ENCODE measurements around the gene TIMP4. TPM values are rescaled to one million over a fixed set of nuclear protein-coding genes. Genes with fewer than 3 reads are reported as not detected.
A peak's percentile ranks its signal among the peaks of the same experiment; 100 is the strongest.

The TIMP4 gene
- total and polyA plus RNA-seq, 3 experiments from 2014 or later: not detected

- DNase-seq: no peak
- POLR2A ChIA-PET: no interaction called here
- no peaks in the 10 kb centered on the region for H3K9me3 Mint-ChIP-seq
- H3K4me3 ChIP-seq (ENCODE audit: low read length): no peak overlapping the region
- H3K4me1 Mint-ChIP-seq: no peaks in the 10 kb centered on the region
- peaks cover 2 to 4% of the 10 kb centered on the region in 2 donors for H3K27me3 Mint-ChIP-seq
- H3K27ac ChIP-seq (ENCODE audit: low read depth, low read length): no peak overlapping the region
- H3K4me3 Mint-ChIP-seq: no peak overlapping the region
- no peaks in the 10 kb centered on the region for H3K9me3 ChIP-seq (ENCODE audit: low read length)
- peak overlapping the region in 1 of 8 donors; percentile 7 for H3K27ac Mint-ChIP-seq
- CTCF ChIA-PET: no interaction called here
- no peaks in the 10 kb centered on the region for H3K4me1 ChIP-seq (ENCODE audit: insufficient read depth, low read length)
- no peaks in the 10 kb centered on the region for H3K36me3 ChIP-seq (ENCODE audit: insufficient read depth, low read length)
- H3K36me3 Mint-ChIP-seq: no peaks in the 10 kb centered on the region
- no peaks in the 10 kb centered on the region for H3K27me3 ChIP-seq (ENCODE audit: insufficient read depth, low read length, poor library complexity, severe bottlenecking)
Measured at GRCh38 chr3:12194209-12194608, 35.5 kb upstream of the TIMP4 start.

GRCh38 chr3:12193485-12194165, 34.9 kb upstream of the TIMP4 start:
- DNase-seq: no peak
- Histone ChIP-seq H3K36me3 (ENCODE audit: insufficient read depth, low read length) (no peaks in the 10 kb centered on the region), H3K4me3 (ENCODE audit: low read length) (no peak overlapping the region), H3K27me3 (ENCODE audit: insufficient read depth, low read length, poor library complexity, severe bottlenecking) (no peaks in the 10 kb centered on the region), H3K4me1 (ENCODE audit: insufficient read depth, low read length) (no peaks in the 10 kb centered on the region), H3K9me3 (ENCODE audit: low read length) (no peaks in the 10 kb centered on the region), H3K27ac (ENCODE audit: low read depth, low read length) (no peak overlapping the region)
- Mint-ChIP-seq H3K9me3 (no peaks in the 10 kb centered on the region), H3K4me1 (no peaks in the 10 kb centered on the region), H3K27ac (no peak overlapping the region), H3K27me3 (peaks cover 2 to 4% of the 10 kb centered on the region in 2 donors), H3K4me3 (no peak overlapping the region), H3K36me3 (no peaks in the 10 kb centered on the region)
- CTCF ChIA-PET: interaction anchor here (0.6 kb wide), 1 partner anchor 564 kb away, joined by 3 read pairs; no protein-coding TSS in a partner anchor
- POLR2A ChIA-PET: no interaction called here

GRCh38 chr3:12192655-12193484, 34.2 kb upstream of the TIMP4 start:
- H3K4me3 Mint-ChIP-seq: no peak overlapping the region
- H3K4me3 ChIP-seq (ENCODE audit: low read length): no peak overlapping the region
- H3K27me3 ChIP-seq (ENCODE audit: insufficient read depth, low read length, poor library complexity, severe bottlenecking): no peaks in the 10 kb centered on the region
- DNase-seq: no peak
- no peaks in the 10 kb centered on the region for H3K9me3 ChIP-seq (ENCODE audit: low read length)
- no peaks in the 10 kb centered on the region for H3K36me3 Mint-ChIP-seq
- peaks cover 2 to 4% of the 10 kb centered on the region in 2 donors for H3K27me3 Mint-ChIP-seq
- no peaks in the 10 kb centered on the region for H3K9me3 Mint-ChIP-seq
- peaks cover 0 to 4% (median 1%) of the 10 kb centered on the region in 3 donors for H3K4me1 Mint-ChIP-seq
- no peaks in the 10 kb centered on the region for H3K4me1 ChIP-seq (ENCODE audit: insufficient read depth, low read length)
- no peak overlapping the region for H3K27ac Mint-ChIP-seq
- ChIA-PET CTCF (interaction anchor here (0.6 kb wide), 1 partner anchor 563 kb away, joined by 3 read pairs; no protein-coding TSS in a partner anchor), POLR2A (no interaction called here)
- no peaks in the 10 kb centered on the region for H3K36me3 ChIP-seq (ENCODE audit: insufficient read depth, low read length)
- H3K27ac ChIP-seq (ENCODE audit: low read depth, low read length): no peak overlapping the region

DNA sequence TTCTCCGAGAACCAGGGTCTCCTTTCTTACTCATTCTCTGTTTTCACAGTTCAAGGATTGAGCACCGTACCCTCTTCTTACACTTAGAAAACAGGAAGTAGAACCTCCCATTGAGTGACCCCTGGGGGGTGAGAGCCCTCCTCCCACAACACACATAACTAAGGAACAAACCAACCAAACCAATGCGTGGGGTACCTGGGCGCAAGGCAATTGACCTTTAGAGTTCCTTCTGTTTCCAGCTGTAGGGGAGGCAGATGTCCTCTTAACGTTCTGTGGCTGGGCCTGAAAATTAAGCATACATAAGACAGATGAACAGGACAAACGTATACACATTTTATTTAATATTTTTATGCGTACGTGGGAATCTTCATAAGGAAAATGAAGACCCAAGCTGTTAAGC, 33.5 kb upstream of the TIMP4 start:
- H3K4me1 ChIP-seq (ENCODE audit: insufficient read depth, low read length): no peaks in the 10 kb centered on the region
- Mint-ChIP-seq H3K9me3 (no peaks in the 10 kb centered on the region), H3K27me3 (peaks cover 2 to 4% of the 10 kb centered on the region in 2 donors), H3K4me1 (peaks cover 3 to 9% (median 4%) of the 10 kb centered on the region in 3 donors), H3K4me3 (no peak overlapping the region), H3K36me3 (no peaks in the 10 kb centered on the region), H3K27ac (no peak overlapping the region)
- no peak overlapping the region for H3K4me3 ChIP-seq (ENCODE audit: low read length)
- H3K27me3 ChIP-seq (ENCODE audit: insufficient read depth, low read length, poor library complexity, severe bottlenecking): no peaks in the 10 kb centered on the region
- no peak for DNase-seq
- no peak overlapping the region for H3K27ac ChIP-seq (ENCODE audit: low read depth, low read length)
- ChIA-PET POLR2A (no interaction called here), CTCF (no interaction called here)
- H3K36me3 ChIP-seq (ENCODE audit: insufficient read depth, low read length): no peaks in the 10 kb centered on the region
- no peaks in the 10 kb centered on the region for H3K9me3 ChIP-seq (ENCODE audit: low read length)

DNA sequence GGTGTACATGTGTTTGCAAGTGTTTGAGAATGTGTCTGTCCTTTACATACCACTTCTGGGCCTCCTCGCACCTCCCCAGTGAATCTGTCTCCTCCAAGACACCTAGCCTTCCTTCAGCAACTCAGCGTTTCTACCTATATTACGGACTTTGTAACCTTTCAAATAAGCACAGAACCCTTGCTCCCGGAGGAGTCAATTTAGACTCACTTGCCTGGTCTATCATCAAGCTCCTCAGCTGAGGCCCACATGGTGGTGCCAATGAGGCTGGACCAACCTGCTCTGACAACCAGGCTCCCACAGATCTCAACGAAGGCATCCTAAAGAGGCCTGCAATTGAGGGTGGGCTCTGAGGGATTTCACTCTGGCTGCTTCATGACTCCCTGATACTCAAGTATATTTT, 32.8 kb upstream of the TIMP4 start:
- DNase-seq: no peak
- Histone ChIP-seq H3K4me3 (ENCODE audit: low read length) (no peak overlapping the region), H3K27me3 (ENCODE audit: insufficient read depth, low read length, poor library complexity, severe bottlenecking) (peaks cover under 1% of the 10 kb centered on the region), H3K4me1 (ENCODE audit: insufficient read depth, low read length) (no peaks in the 10 kb centered on the region), H3K9me3 (ENCODE audit: low read length) (no peaks in the 10 kb centered on the region), H3K27ac (ENCODE audit: low read depth, low read length) (no peak overlapping the region), H3K36me3 (ENCODE audit: insufficient read depth, low read length) (no peaks in the 10 kb centered on the region)
- Mint-ChIP-seq H3K4me3 (no peak overlapping the region), H3K4me1 (peaks cover 3 to 9% (median 4%) of the 10 kb centered on the region in 3 donors), H3K9me3 (no peaks in the 10 kb centered on the region), H3K27me3 (peaks cover 2 to 4% of the 10 kb centered on the region in 2 donors), H3K36me3 (no peaks in the 10 kb centered on the region), H3K27ac (no peak overlapping the region)
- ChIA-PET POLR2A (no interaction called here), CTCF (no interaction called here)

- Mint-ChIP-seq H3K27ac (no peak overlapping the region), H3K4me1 (peaks cover 3 to 9% (median 4%) of the 10 kb centered on the region in 3 donors)
- CTCF ChIA-PET: no interaction called here
Measured at GRCh38 chr3:12190832-12191231, 32.1 kb upstream of the TIMP4 start.

DNA sequence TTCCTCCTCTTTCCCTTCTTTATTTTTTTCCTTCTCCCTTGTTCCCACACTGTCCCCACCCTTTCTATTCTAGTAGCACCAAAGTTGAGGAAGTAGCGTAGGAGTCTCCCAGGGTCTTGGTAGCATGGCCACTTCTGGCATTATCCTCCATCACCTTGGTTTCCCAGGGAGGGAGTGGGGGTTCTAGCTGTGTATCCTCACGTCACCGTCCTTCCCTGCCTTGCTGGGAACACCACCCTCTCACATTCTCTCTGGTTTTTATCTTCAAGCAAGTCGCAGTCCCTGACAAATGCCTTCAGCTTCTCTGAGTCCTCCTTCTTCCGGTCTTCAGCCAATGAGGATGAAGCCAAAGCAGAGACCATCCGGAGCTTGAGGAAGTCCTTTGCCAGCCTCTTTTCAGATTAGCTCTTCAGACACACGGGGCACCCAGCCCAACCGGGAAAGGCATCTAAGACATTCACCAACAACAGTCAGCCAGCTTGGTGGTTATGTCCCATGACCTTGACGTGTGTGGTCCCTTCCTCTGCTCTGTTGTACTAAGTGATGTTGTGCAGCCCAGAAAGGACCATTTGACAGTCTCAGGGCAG, 31.6 kb upstream of the TIMP4 start:
- CTCF ChIA-PET: no interaction called here
- no peak overlapping the region for H3K4me3 ChIP-seq (ENCODE audit: low read length)
- H3K27ac ChIP-seq (ENCODE audit: low read depth, low read length): no peak overlapping the region
- H3K27ac Mint-ChIP-seq: no peak overlapping the region
- peaks cover 3% of the 10 kb centered on the region for H3K27me3 ChIP-seq (ENCODE audit: insufficient read depth, low read length, poor library complexity, severe bottlenecking)
- H3K4me3 Mint-ChIP-seq: peak overlapping the region in 1 of 7 donors; percentile 62
- peaks cover 2 to 4% of the 10 kb centered on the region in 2 donors for H3K27me3 Mint-ChIP-seq
- no peaks in the 10 kb centered on the region for H3K4me1 ChIP-seq (ENCODE audit: insufficient read depth, low read length)
- no peaks in the 10 kb centered on the region for H3K9me3 Mint-ChIP-seq
- peaks cover 3 to 9% (median 4%) of the 10 kb centered on the region in 3 donors for H3K4me1 Mint-ChIP-seq
- H3K36me3 Mint-ChIP-seq: no peaks in the 10 kb centered on the region
- DNase-seq: no peak
- H3K9me3 ChIP-seq (ENCODE audit: low read length): no peaks in the 10 kb centered on the region
- no peaks in the 10 kb centered on the region for H3K36me3 ChIP-seq (ENCODE audit: insufficient read depth, low read length)
- POLR2A ChIA-PET: no interaction called here

More at GRCh38 chr3:12190832-12191231, 32.1 kb upstream of the TIMP4 start:
- Mint-ChIP-seq H3K9me3 (no peaks in the 10 kb centered on the region), H3K36me3 (no peaks in the 10 kb centered on the region), H3K4me3 (no peak overlapping the region), H3K27me3 (peaks cover 2 to 4% of the 10 kb centered on the region in 2 donors)
- no peak overlapping the region for H3K27ac ChIP-seq (ENCODE audit: low read depth, low read length)
- no peaks in the 10 kb centered on the region for H3K4me1 ChIP-seq (ENCODE audit: insufficient read depth, low read length)
- peaks cover 3% of the 10 kb centered on the region for H3K27me3 ChIP-seq (ENCODE audit: insufficient read depth, low read length, poor library complexity, severe bottlenecking)
- H3K9me3 ChIP-seq (ENCODE audit: low read length): no peaks in the 10 kb centered on the region
- H3K4me3 ChIP-seq (ENCODE audit: low read length): no peak overlapping the region
- POLR2A ChIA-PET: no interaction called here
- no peaks in the 10 kb centered on the region for H3K36me3 ChIP-seq (ENCODE audit: insufficient read depth, low read length)
- no peak for DNase-seq

DNA sequence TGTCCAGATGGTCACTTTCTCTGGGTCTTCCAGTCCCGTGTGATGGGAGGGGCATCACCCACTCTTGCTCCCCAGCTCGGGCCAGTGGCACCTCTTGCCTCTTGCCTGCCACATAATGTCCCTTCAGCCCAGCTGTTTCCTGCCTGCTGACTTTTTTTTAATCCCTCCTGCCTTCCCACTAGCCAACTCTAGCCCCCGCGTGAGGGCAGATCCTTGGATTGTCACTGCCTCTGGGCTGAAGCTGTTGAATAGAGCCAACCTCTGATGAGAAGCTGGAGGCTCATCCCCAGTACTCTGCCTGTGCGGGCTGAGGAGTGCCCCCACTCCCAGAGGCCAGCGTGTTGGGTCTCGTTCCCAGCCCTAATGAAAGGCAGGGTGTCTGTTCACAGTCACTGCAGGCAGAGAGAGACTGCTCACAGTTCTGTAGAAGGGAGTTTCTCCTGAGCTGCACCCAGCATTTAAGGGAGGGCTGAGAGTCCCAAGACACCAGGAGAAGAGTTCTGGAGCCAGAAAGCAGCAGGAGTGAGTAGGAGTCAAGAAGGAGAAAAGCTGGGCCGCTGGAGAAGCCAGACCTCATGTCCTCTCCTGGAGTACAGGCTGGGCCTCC, 30.1 kb upstream of the TIMP4 start:
- Mint-ChIP-seq H3K36me3 (no peaks in the 10 kb centered on the region), H3K27ac (no peak overlapping the region), H3K4me3 (no peak overlapping the region), H3K4me1 (peaks cover 3 to 9% (median 4%) of the 10 kb centered on the region in 3 donors), H3K27me3 (peaks cover 2 to 4% of the 10 kb centered on the region in 2 donors), H3K9me3 (no peaks in the 10 kb centered on the region)
- Histone ChIP-seq H3K4me3 (ENCODE audit: low read length) (no peak overlapping the region), H3K9me3 (ENCODE audit: low read length) (no peaks in the 10 kb centered on the region), H3K4me1 (ENCODE audit: insufficient read depth, low read length) (no peaks in the 10 kb centered on the region), H3K36me3 (ENCODE audit: insufficient read depth, low read length) (no peaks in the 10 kb centered on the region), H3K27me3 (ENCODE audit: insufficient read depth, low read length, poor library complexity, severe bottlenecking) (peaks cover 3% of the 10 kb centered on the region), H3K27ac (ENCODE audit: low read depth, low read length) (no peak overlapping the region)
- POLR2A ChIA-PET: no interaction called here
- DNase-seq: no peak
- CTCF ChIA-PET: no interaction called here
